HUES64 (cell line): ENCODE results near the gene AFM. TPM values are rescaled to one million over a fixed set of nuclear protein-coding genes. Genes with fewer than 3 reads are reported as not detected.

ENCODE experiments used
- H3K27ac ChIP-seq: 2 replicates; pipeline ENCODE4 v1.7.0; 2013; ENCODE audit warnings: low read depth, low read length, inconsistent platforms
- H3K27me3 ChIP-seq: 2 replicates; pipeline ENCODE4 v1.6.1; 2013; ENCODE audit warnings: mild to moderate bottlenecking, low read length; ENCODE audit not compliant: insufficient read depth
- H3K36me3 ChIP-seq: 2 replicates; pipeline ENCODE4 v1.6.1; 2013; ENCODE audit warnings: mild to moderate bottlenecking, low read length; ENCODE audit not compliant: insufficient read depth
- H3K4me1 ChIP-seq: 2 replicates; pipeline ENCODE4 v1.6.1; 2013; ENCODE audit warnings: mild to moderate bottlenecking, low read length, moderate library complexity; ENCODE audit not compliant: insufficient read depth
- H3K4me3 ChIP-seq: 2 replicates; pipeline ENCODE4 v1.5.1; 2013; ENCODE audit warnings: mild to moderate bottlenecking, low read length, moderate library complexity
- H3K9ac ChIP-seq: 2 replicates; pipeline ENCODE4 v1.6.1; 2013; ENCODE audit warnings: mild to moderate bottlenecking, low read depth, low read length
- H3K9me3 ChIP-seq: 2 replicates; pipeline ENCODE4 v1.6.1; 2013; ENCODE audit warnings: low read depth, low read length; ENCODE audit not compliant: insufficient read depth
- WGBS: fragments of 150-250, 120-280 bp; methylation state at CpG from one replicate; pipeline ENCODE4 v1.1.7; 2013; ENCODE audit warnings: missing lambda C conversion rate; 5-methylcytosine and 5-hydroxymethylcytosine counted together
- polyA plus RNA-seq, 2 experiments: library from polyadenylated mRNA; stranded (reverse); fragments of 50-300 nt; gene quantifications; one replicate each; pipeline ENCODE4 v1.2.3, GENCODE V29; 2013

AFM gene, protein sequence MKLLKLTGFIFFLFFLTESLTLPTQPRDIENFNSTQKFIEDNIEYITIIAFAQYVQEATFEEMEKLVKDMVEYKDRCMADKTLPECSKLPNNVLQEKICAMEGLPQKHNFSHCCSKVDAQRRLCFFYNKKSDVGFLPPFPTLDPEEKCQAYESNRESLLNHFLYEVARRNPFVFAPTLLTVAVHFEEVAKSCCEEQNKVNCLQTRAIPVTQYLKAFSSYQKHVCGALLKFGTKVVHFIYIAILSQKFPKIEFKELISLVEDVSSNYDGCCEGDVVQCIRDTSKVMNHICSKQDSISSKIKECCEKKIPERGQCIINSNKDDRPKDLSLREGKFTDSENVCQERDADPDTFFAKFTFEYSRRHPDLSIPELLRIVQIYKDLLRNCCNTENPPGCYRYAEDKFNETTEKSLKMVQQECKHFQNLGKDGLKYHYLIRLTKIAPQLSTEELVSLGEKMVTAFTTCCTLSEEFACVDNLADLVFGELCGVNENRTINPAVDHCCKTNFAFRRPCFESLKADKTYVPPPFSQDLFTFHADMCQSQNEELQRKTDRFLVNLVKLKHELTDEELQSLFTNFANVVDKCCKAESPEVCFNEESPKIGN
- not detected for polyA plus RNA-seq (2013, experiment 1 of 2)
- not detected for polyA plus RNA-seq (2013, experiment 2 of 2)

DNA sequence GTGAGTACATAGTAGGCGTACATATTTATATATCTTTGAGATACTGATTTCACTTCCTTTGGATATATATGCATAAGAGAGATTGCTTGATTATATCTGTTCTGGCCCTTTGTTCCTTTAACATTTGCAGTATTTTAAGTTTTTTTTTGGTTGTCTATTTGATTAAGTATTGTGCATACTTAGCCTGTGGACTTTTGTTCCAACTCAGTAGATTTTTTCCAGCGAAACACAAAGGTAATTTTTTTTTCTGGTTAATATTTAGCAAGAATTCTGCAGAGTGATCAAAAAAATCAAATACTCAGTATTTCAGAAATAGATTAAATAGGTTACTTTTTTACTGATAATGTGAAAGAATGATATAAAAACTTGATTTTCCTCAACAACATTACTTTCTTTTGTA is at the start of gene AFM:
AFM (plus strand) TSS at position 388 of the 400 bp plus-strand sequence. CDS start 31 bp downstream, outside the sequence.
- Histone ChIP-seq H3K36me3 (no peaks in the 10 kb centered on the region), H3K9ac (no peak within 1 kb of the TSS), H3K4me1 (0 out of 2 replicates have a peak, but pooled peaks cover 4% of the 10 kb centered on the region), H3K9me3 (no peaks in the 10 kb centered on the region), H3K27ac (no peak within 1 kb of the TSS), H3K4me3 (no peak within 1 kb of the TSS), H3K27me3 (no peaks in the 10 kb centered on the region)
- whole genome bisulfite sequencing = no CpG with 5 or more reads among the region's 2 CpGs

DNA sequence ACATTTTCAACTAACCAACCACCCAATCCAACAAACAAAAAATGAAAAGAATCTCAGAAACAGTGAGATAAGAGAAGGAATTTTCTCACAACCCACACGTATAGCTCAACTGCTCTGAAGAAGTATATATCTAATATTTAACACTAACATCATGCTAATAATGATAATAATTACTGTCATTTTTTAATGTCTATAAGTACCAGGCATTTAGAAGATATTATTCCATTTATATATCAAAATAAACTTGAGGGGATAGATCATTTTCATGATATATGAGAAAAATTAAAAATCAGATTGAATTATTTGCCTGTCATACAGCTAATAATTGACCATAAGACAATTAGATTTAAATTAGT is 49.8 kb upstream of the AFM start:
- Histone ChIP-seq H3K4me1 (no peaks in the 10 kb centered on the region), H3K36me3 (no peaks in the 10 kb centered on the region), H3K27me3 (no peaks in the 10 kb centered on the region), H3K9ac (no peak overlapping the region), H3K27ac (no peak overlapping the region), H3K9me3 (no peaks in the 10 kb centered on the region), H3K4me3 (no peak overlapping the region)
- WGBS = no CpG with 5 or more reads among the region's 1 CpG

DNA sequence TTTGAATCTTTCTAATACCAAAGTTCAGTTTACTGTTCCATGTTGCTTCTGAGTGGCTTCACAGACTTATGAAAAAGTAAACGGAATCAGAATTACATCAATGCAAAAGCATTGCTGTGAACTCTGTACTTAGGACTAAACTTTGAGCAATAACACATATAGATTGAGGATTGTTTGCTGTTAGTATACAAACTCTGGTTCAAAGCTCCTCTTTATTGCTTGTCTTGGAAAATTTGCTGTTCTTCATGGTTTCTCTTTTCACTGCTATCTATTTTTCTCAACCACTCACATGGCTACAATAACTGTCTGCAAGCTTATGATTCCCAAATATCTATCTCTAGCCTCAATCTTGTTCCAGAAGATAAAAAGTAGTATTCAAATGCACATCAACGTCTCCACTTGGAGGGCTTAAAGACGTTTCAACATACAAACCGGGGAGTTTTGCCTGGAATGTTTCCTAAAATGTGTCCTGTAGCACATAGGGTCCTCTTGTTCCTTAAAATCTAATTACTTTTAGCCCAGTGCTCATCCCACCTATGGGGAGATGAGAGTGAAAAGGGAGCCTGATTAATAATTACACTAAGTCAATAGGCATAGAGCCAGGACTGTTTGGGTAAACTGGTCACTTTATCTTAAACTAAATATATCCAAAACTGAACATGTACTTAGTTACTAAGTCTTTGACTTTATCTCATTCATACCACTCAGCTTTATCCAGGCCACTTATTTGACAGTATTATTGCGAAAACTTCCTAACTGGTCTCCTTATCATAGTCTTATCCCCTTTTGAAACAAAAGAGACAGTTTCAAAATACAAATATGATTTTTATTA is 49.2 kb upstream of the AFM start:
- Histone ChIP-seq H3K27ac (no peak overlapping the region), H3K9me3 (no peaks in the 10 kb centered on the region), H3K27me3 (no peaks in the 10 kb centered on the region), H3K36me3 (no peaks in the 10 kb centered on the region), H3K4me3 (no peak overlapping the region), H3K4me1 (no peaks in the 10 kb centered on the region), H3K9ac (no peak overlapping the region)
- whole genome bisulfite sequencing = 90% methylated on average over 5 of the region's 5 CpGs

DNA sequence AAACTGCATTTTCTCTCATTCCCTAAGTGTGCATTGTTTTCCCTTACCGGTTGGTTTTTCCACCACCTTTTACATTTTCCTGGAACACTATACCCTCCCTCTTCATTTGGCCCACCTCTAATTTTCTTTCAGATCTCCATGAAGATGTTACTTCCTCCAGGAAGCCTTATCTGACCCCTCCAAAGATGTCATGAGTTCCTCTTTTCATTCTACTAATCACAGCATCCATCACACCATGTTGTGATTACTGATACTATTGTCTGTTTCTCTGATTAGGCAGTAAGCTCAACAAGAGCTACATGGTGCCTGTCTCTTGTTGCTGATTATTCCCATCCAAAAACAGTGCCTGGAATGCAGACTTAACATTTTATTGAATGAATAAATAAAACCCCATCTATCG is 48.4 kb upstream of the AFM start:
- no peaks in the 10 kb centered on the region for H3K4me1 ChIP-seq
- H3K27me3 ChIP-seq = no peaks in the 10 kb centered on the region
- H3K4me3 ChIP-seq = no peak overlapping the region
- H3K9me3 ChIP-seq = no peaks in the 10 kb centered on the region
- H3K36me3 ChIP-seq = no peaks in the 10 kb centered on the region
- WGBS = 82% methylated on average over 1 of the region's 2 CpGs
- H3K9ac ChIP-seq = no peak overlapping the region
- H3K27ac ChIP-seq = no peak overlapping the region

DNA sequence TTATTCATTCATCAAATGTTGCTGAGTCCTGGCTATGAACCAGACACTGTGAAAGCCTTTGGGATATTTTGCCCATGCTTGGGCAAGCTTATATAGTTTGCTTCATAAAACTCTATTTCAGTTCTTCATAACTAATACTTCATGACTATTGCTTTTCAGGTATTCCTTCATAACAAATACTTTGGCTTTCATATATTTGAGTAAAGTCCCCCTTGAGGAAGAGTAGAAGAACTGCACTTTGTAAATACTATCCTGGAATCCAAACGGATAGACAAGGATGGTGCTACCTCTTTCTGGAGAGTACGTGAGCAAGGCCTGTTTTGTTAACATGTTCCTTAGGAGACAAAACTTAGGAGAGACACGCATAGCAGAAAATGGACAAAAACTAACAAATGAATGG is 47.2 kb upstream of the AFM start:
- Histone ChIP-seq H3K27me3 (no peaks in the 10 kb centered on the region), H3K9ac (no peak overlapping the region), H3K27ac (no peak overlapping the region), H3K9me3 (no peaks in the 10 kb centered on the region), H3K36me3 (no peaks in the 10 kb centered on the region), H3K4me3 (no peak overlapping the region), H3K4me1 (no peaks in the 10 kb centered on the region)
- 57% methylated on average over 3 of the region's 3 CpGs for WGBS

DNA sequence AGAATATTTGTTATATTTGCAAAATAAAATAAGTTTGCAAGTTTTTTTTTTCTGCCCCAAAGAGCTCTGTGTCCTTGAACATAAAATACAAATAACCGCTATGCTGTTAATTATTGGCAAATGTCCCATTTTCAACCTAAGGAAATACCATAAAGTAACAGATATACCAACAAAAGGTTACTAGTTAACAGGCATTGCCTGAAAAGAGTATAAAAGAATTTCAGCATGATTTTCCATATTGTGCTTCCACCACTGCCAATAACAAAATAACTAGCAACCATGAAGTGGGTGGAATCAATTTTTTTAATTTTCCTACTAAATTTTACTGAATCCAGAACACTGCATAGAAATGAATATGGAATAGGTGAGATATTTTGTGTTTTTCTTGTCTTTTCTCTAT is 45.6 kb upstream of the AFM start, which contains the start of gene AFP:
AFP (plus strand) TSS at position 238 of the 400 bp plus-strand sequence; CDS start at position 280, 42 bp downstream.
- Histone ChIP-seq H3K9me3 (no peaks in the 10 kb centered on the region), H3K36me3 (no peaks in the 10 kb centered on the region), H3K9ac (no peak within 1 kb of the TSS), H3K27ac (no peak within 1 kb of the TSS), H3K4me3 (no peak within 1 kb of the TSS), H3K4me1 (no peaks in the 10 kb centered on the region), H3K27me3 (no peaks in the 10 kb centered on the region)
- 94% methylated on average over 1 of the region's 1 CpG for WGBS

DNA sequence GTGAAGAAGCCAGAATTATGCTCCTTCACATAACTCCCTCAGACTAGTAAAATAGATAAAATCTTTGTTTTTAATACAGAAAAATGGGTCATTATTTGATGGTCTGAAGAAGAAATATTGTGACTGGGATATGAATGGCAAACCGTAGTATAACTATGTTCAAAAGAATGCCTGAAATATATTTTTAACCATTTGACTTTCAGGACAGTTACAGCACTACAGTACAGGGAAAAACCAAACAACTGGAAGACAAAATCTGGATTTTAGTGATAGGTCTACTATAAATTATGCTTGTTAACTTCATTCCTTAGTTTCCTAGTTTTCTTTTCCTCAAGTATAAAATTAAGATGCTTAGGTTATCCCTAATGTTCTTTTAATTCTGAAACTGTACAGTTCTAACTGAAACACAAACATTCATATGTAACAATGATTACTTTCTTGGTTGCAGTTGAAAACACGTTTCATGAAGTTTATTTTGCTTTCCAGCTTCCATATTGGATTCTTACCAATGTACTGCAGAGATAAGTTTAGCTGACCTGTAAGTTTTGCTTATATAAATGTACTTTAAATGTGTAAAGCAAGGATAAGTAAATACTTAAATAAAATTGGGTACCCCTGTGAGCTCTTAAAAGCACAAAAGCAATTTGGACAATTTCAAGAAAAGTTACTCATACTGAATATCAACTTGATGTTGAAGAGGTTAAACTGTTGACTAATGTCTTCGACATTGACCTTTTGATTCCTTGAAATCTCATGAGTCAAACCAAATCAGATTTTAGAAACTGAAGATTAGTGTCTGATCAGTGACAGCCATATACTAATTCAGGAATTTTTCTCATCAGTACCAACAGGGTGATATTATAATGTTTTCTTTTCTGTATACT is 44.6 kb upstream of the AFM start:
- no peak overlapping the region for H3K27ac ChIP-seq
- no peaks in the 10 kb centered on the region for H3K9me3 ChIP-seq
- WGBS = 91% methylated on average over 3 of the region's 3 CpGs

DNA sequence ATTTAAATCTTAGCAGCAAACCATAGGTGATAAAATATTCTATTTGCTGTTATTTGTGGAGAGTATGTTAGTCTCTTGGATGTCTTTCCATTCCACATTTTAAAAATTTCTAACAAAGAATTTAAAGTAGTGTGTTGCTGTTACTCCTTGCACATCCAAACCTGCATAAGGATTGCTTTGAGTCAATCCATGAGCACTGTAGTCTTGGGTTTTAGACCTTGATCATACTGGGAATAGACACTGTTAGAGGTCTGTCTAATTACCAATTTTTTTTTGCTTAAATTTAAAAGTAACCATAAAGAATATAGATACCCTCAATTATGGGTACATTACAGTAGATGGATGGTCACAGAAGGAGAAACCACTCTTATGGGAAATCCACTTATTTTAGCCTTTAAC is 44.0 kb upstream of the AFM start:
- Histone ChIP-seq H3K4me3 (no peak overlapping the region), H3K27ac (no peak overlapping the region), H3K9ac (no peak overlapping the region)

More for the DNA sequence above, 44.6 kb upstream of the AFM start:
- Histone ChIP-seq H3K36me3 (no peaks in the 10 kb centered on the region), H3K4me3 (no peak overlapping the region), H3K27me3 (no peaks in the 10 kb centered on the region), H3K9ac (no peak overlapping the region), H3K4me1 (no peaks in the 10 kb centered on the region)

DNA sequence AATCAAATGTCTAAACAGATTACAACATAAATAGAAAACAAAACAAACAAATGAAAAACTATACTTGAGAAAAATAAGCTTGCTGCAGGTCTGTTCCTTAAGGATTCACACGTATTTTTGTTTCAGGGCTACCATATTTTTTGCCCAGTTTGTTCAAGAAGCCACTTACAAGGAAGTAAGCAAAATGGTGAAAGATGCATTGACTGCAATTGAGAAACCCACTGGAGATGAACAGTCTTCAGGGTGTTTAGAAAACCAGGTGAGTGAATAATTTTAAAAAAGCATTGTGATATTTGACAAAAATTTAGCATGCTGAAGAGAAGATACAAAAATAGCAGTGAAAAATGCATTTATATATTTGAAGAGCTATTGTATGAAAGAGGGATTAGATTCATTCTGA is 43.5 kb upstream of the AFM start:
- no peak overlapping the region for H3K27ac ChIP-seq
- no peaks in the 10 kb centered on the region for H3K27me3 ChIP-seq
- H3K9me3 ChIP-seq = no peaks in the 10 kb centered on the region
- no peak overlapping the region for H3K9ac ChIP-seq
- no peaks in the 10 kb centered on the region for H3K4me1 ChIP-seq
- H3K4me3 ChIP-seq = no peak overlapping the region
- no peaks in the 10 kb centered on the region for H3K36me3 ChIP-seq
- 88% methylated on average over 1 of the region's 1 CpG for WGBS

More for the DNA sequence above, 44.0 kb upstream of the AFM start:
- Histone ChIP-seq H3K36me3 (no peaks in the 10 kb centered on the region), H3K4me1 (no peaks in the 10 kb centered on the region), H3K27me3 (no peaks in the 10 kb centered on the region), H3K9me3 (no peaks in the 10 kb centered on the region)

DNA sequence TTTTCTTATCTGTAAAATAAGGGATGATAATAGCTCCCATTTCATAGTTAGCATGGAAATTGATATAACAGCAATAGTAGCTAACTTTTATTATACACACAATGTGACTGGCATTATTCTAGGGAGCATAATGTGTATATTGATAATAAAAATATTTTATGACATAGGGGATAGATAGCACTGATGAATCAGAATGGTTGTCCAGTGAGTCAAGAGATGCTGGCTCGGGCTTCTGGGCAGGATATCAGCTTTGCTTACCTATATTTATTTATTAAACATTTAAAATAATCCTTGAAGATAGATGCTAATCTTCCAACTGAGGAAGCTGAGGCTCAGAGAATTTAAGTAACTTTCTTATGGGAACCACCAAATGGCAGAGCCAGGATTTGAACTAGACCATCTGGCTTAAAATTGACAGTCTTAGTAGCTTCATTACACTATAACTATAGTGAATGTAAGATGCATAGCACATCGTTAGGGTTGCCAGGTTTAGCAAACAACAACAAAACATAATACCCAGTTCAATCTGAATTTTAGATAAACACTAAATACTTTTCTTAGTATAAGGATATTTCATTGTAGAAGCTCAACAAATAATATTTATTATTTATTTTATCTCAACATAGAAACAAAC is 42.8 kb upstream of the AFM start:
- no peaks in the 10 kb centered on the region for H3K36me3 ChIP-seq
- no peak overlapping the region for H3K9ac ChIP-seq
- H3K27ac ChIP-seq = no peak overlapping the region
- no peaks in the 10 kb centered on the region for H3K9me3 ChIP-seq
- H3K27me3 ChIP-seq = no peaks in the 10 kb centered on the region
- H3K4me1 ChIP-seq = no peaks in the 10 kb centered on the region
- no peak overlapping the region for H3K4me3 ChIP-seq
- WGBS = no CpG with 5 or more reads among the region's 2 CpGs
